ENCODE measurements around the gene MAGOH.
"Not testable (repeated sequence)": the region's sequence is repeated elsewhere in the genome, so short reads cannot be mapped to it uniquely, and the experiment has no call there.

Gene MAGOH

DNA sequence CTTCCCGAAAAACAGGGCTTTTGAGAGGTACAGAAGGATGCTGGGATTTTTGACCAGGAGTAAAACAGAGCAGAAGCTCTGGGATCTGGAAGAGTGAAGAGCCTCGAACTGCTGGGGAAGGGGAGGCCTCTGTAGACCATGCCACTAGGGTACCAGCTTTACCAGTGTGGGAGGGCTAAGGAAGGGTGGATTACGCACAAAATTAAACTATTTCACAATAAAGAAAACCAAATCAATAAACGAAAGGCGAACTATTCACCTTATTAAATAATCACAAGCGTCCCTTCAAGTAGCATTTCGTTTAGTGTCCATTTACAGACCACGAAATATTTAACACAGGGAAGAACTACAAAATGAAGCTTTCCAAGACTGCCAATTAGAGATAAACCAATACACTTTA is 18.6 kb downstream of the MAGOH start:
- no peak for DNase-seq

DNA sequence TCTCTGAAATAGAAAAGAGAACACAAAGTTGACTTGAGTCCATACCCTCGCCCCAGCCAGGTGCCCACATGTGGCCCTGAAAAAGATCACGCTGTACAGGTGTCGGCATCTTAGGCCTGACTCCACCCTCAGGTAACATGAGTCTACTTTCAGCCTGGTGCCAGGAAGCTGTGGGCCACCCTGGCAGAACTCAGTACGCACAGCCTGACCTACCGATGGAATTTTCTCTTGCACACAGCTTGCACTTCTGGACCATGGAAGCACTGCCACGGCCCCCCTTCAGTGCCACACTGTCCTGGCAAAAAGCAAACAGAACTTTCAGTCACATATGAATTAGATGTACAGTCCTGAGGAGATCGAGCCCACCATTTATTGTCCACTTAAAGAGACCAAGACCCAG is 20.1 kb downstream of the MAGOH start:
- no peak for DNase-seq

DNA sequence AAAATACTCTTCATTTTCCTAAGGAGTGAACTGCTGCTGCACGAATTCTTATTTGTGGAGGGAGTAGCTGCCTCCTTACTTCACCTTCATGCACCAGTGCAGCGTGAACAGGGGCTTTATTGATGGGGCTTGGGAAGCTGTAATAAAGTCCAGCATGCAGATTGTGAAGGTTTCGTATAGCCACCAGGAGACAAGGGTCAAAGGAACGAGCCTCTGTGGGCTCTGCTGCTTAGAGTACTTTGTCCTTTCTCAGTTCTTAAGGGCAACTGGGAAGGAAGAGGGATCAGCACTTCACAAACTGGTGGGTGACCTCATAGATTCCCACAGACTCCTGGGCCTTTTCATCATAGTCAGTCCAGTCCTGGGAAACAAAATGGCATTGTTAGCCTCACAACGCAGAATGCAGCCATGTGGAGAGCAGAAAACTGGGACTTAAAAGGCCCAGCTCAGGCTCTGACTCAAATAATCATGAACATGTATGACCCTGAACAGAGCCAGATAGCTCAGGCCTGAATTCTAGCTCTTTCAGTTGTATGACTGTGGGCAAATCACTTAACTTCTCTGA is 23.9 kb downstream of the MAGOH start:
- DNase-seq = no peak

DNA sequence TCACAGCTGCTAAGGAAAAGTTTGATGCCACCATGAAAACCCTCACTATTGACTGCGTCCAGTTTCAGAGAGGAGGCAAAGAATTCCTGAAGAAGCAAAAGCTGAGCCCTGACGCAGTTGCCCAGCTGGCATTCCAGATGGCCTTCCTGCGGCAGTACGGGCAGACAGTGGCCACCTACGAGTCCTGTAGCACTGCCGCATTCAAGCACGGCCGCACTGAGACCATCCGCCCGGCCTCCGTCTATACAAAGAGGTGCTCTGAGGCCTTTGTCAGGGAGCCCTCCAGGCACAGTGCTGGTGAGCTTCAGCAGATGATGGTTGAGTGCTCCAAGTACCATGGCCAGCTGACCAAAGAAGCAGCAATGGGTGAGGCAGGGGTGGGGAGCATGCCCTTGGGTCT is 27.4 kb downstream of the MAGOH start:
- no peak for DNase-seq

DNA sequence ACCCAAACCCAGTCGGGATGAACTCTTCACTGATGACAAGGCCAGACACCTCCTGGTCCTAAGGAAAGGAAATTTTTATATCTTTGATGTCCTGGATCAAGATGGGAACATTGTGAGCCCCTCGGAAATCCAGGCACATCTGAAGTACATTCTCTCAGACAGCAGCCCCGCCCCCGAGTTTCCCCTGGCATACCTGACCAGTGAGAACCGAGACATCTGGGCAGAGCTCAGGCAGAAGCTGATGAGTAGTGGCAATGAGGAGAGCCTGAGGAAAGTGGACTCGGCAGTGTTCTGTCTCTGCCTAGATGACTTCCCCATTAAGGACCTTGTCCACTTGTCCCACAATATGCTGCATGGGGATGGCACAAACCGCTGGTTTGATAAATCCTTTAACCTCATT is 28.0 kb downstream of the MAGOH start:
- DNase-seq = no peak

DNA sequence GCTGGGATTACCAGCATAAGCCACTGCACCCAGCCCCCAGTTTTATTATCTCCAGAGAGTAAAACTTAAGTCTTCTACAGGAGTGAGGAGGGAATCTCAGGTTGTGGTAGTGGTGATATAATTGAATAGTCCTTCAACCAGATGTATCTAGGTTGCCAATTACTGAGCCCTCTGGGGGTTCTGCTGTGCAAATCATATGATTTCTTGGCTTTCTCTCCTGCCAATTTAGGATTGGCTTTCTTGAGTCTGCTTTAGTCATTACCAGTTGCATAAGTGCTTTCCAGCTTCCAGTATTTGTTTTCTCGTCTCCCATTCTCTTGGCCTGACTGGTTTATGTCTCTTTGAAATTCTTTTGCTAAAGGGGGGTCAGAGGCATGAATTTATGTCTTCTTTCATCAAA is 30.6 kb downstream of the MAGOH start:
- no peak for DNase-seq

DNA sequence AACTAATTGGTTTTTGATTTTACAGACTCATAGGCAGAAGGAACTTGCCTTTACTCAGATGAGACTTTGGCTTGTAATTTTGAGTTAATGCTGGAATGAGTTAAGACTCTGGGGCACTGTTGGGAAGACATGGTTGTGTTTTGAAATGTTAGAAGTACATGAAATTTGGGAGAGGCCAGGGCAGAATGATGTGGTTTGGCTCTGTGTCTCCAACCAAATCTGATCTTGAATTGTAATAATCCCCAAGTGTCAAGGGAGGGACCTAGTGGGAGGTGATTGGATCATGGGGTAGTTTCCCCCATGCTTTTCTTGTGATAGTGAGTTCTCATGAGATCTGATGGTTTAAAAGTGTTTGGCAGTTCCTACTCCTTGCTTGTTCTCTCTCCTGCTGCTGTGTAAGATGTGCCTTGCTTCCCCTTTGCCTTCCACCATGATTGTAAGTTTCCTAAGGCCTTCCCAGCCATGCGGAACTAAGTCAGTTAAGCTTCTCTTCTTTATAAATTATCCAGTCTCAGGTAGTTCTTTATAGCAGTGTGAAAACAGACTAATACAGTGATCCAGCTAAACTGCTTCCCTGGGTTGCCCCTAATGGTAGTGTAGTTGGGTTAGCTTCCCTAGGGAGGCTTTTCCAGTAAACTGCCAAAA is 31.5 kb downstream of the MAGOH start:
- DNase-seq = no peak

DNA sequence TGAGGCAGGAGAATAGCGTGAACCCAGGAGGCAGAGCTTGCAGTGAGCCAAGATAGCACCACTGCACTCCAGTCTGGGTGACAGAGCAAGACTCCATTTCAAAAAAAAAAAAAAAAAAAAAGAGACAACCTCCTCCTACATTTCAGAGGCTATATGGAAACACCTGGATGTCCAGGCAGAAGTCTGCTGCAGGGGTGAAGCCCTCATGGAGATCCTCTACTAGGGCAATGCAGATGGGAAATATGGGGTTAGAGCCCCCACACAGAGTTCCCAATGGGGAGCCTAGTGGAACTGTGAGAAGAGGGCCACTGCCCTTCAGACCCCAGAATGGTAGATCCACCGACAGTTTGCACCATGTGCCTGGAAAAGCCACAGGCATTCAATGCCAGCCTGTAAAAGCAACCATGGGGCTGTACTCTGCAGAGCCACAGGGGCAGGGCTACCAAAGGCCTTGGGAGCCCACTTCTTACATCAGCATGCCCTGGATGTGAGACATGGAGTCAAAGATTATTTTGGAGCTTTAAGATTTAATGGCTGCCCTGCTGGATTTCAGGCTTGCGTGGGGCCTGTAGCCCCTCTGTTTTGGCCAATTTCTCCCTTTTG is 32.1 kb downstream of the MAGOH start:
- not testable (repeated sequence) for DNase-seq

DNA sequence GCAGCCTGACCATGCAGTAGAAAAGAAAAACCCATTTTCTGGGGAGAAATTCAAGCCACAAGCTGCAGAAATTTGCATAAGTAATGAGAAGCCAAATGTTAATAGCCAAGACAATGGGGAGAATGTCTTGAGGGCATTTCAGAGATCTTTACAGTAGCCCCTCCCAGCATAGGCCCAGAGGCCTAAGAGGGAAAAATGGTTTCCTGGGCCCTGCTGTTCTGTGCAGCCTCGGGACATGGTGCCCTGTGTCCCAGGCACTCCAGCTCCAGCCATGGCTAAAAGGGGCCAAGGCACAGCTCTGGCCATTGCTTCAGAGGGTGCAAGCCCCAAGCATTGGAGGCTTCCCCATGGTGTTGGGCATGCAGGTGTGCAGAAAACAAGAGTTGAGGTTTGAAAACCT is 32.8 kb downstream of the MAGOH start:
- DNase-seq = not testable (repeated sequence)

DNA sequence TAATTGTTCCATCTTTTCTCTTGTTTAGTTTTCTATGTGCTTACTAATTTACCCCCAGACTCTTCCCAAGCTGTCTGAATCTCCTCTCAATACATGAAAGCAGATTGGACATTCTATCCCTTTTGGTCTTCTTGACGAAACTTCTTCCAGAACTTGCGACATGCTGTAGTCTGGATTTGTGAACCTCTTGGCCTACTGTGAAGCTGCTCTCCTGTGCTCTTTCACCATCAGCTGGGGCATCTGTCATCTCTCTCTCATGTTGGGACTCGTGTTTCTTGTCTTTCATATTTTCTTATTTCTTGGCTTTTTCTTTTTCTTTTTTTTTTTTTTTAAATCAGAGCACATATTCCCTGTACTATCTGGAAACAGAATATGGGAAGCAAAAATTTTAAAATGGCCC is 34.9 kb downstream of the MAGOH start:
- DNase-seq = no peak

DNA sequence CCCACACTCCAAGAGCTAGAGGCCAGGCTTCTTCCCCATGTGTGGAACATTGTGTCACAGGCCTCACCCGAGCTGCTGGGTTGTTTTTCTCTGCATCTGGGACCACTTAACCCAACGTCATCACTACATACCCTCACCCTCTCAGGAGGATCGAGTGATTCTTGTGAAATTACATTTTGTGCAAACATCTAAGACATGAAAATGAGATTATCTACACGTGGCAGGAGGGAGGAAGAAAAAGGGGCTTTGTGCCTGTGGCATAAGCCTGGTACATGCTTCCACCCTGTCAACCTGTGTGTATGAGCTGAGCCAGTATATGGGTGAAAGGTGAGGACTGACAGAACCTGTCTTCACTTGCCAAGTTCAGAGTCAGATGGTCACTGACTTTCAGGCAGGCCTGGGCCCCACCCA is 40.1 kb downstream of the MAGOH start:
- DNase-seq = no peak

DNA sequence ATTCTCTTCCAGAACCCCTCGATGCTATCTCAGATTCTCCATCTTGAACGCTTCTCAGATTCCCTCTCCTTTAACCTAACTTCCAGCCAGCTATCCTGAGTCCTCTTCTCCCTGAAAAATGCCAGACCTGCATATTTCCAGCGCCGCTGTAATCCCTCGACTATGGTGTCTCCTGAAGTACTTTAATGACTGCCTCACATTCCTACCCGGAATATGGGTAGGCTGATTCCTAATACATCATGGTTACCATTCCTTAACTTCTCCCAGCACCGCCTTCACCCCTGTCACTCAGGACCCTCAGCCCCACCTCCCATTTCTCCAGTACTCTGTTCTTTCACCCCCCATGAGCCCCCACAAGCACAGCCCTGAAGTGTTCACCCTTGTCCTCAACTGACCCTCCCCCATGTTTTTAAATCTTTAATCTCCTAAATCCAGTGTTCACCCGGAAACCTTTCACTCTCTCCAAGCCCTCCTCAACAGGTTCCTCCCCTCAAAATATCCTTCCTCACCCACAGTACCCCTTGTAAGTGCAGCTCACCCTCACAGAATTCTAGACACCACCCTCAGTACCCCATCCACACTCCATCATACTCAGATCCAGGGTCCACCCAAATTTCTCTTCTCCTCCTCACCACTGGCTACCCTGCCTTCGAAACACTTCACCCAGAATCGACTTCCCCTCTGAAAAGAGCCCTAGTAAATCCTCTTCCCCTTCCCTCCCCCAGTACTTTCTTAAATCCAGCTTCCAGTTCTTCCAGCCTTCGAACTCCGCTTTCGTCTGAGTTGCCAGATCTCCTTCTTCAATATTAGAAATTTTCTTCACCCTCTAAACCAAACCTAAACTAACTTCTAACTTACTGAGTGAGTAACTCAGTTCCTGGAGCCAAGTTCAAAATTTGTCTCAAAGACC is 40.8 kb downstream of the MAGOH start:
- DNase-seq = no peak

DNA sequence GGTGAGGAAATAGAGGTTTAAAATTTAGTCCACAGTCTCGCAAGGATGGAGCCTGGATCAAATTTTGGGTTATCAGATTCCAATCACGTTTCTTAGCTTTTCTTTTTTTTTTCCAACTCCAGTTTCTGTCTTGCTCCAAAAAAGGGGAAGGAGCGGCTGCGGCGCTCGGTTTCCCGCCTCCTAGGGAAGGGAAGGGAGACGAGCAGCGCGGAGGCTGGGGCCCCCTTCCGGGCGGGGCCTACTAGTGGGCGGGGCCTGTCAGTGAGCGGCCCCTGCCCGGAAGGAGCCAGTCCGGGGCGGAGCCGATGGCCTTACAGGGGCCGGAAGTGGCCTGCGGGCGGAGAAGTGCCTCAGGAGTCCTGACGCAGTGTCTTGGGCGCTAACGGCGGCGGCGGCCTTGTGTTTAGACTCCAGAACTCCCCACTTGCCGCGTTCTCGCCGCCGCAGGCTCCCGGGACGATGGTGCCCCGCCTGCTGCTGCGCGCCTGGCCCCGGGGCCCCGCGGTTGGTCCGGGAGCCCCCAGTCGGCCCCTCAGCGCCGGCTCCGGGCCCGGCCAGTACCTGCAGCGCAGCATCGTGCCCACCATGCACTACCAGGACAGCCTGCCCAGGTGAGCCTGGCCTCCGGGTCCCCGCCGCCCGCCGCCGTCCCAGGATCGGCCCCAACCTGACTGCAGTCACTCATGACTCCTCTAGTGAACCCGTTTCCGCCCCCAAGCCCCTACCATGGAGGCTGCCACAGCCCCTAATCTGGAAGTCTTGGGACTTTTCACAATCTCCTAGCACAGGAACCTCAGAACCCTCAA is 41.6 kb downstream of the MAGOH start, which contains the start of gene CPT2:
Gene CPT2 (plus strand): TSS at position 340 of the 806 bp plus-strand sequence. CDS start 120 bp downstream, at position 460.
- peak; percentile 96 for DNase-seq

DNA sequence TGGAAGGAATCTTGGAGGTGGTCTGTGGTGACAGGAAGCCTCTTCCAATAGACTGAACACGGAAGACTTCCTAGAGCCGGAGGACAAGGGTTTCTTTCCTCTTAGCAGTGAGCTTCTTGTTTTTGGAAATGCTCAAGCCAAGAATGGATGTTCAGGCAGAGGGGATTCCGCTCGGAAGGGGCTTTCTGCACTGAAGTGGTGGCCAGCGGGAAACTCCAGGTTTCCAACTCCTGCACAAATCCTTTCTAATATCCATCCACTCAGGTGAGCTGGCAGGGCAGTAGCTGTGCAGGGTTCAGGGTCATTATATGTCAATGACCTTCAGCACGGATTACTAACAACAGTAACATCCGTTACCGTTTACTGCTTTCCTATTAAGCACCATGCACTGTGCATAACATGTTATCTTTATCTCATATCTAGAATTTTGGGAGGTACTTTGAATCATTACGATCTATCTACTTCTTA is 42.3 kb downstream of the MAGOH start:
- DNase-seq = no peak

DNA sequence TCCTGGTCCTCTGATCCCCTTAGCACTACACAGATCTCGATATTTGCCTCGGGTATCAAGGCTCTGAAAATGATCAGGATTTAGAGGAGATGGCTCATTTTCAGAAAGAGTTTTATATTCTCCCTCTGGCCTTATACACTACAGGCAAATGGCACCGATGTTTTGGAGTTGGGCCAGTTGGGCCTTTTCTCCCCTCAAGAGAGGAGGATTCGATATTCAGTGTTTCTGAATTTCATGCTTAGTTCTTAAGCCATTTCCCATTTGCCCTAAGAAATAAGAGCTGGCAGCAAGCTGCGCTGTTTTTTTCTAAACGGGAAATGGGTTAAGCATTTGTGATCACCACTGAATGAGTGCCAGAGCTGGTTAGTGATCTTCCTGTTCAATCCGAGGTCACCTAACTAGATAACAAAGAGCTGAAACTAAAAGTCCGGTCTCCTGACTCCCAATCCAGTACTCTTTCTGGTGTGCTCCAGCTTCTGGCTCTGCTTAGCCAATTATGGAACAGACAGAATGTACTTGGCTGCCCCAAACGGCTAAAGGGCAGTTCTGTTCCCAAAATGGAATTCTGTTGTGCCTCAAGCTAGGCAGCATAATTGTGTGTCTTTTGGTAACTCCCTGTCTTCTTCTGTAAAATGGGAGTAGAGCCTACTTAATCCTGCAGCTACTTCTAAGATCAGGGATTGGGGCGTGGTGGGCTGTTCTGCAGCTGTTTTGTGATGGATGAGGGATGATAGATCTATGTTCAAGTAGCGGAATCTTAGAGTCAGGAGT is 42.9 kb downstream of the MAGOH start:
- no peak for DNase-seq

DNA sequence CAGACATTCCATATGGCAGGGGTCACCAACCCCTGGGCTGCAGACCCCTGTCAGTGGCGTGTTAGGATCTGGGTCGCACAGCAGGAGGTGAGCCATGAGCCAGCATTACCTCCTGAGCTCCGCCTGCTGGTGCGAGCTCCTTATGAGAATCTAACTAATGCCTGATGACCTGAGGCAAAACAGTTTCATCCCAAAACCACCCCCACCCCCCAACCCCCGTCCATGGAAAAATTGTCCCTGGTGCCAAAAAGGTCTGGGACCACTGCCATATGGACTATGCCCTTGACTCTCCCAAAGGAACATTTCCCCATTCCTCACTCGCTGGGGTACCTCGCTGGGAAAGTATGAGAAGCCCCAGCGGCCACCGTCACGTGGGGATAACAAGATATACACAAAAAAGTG is 48.1 kb downstream of the MAGOH start:
- no peak for DNase-seq

DNA sequence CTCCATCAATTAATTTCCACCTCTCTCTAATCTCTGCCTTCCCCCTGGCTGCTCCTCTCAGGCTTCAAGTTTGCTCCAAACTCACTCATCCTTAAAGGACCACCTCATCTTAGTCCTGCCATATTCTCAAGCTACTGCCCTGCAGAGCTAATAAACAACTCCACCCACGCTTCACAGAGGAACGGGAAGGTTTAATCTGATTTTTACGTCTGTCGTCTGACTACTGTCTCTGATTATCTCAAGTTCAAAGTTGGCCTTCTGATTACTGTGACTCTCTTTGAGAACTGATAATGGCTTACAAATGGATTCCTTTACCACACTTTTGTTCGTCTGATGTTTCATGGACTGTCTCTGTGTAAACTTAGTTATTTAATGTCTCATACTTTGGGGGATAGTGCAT is 49.3 kb downstream of the MAGOH start:
- DNase-seq = no peak

DNA sequence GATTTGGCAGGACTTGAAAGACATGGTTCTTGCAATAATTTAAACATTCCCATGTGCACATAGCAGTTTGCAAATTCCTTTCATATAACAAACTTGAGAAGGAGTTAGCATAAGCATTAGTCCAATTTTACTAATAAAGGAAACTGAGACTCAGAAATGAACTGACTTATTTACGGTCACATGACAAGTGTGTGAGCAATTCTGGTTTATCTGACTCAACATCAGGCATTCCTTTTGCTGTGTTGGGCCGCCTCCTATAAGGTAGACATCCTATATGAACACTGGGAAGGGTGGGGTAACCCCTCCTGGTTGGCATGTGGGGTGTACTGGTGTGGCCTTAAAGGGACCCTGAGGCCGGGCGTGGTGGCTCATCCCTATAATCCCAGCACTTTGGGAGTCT is 50.2 kb downstream of the MAGOH start:
- DNase-seq = no peak

DNA sequence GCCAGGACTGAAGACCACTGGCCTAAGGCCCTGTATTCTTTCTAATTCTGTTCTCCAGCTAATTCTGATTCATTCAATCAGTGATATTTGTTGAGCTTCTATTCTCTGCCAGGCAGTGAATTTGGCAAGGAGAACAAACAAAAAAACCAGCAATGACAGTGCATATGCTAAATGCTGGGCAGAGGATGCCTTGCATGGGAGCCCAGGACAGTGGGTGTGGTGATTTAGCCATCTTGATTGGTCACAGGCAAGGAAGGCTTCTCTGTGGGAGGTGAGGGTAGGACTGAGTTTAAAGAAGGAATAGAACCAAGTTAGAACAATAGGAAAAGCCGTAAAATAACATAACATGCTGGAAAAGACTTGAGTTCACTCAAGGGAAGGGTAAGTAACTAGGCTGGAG is 50.9 kb downstream of the MAGOH start:
- no peak for DNase-seq

DNA sequence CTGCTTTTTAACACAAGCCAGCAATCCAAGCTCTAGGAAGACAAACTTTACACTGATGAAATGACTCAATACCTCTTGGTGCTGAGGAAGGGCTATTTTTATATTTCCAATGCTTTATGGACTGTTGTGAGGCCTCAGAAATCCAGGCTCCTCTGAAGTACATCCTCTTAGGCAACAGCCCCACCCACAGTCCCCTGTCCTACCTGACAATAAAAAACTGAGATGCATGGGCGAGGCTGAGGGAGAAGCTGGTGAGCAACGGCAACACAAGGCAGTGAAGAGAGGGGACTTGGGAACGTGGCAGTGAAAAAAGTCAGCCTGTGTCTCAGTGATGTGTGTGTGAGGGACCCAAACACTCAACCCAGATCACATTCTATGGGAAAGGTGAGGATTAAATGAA is 51.8 kb downstream of the MAGOH start:
- DNase-seq = no peak

DNA sequence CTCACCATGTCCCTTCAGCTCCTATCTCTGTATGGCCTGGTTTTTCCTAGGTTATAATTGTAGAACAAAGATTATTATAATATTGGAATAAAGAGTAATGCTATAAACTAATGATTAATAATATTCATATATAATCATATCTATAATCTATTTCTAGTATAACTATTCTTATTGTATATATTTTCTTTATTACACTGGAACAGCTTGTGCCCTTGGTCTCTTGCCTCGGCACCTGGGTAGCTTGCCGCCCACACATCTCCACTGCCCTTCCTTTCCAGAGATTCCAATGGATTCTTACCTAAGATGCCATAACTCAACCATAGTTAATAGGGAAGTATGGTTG is 52.4 kb downstream of the MAGOH start:
- not testable (repeated sequence) for DNase-seq

Data from islet precursor cell (in vitro differentiated cells).